GF-D8 (cell line): ENCODE results near the gene MYO9B.
A peak's percentile ranks its signal among the peaks of the same experiment; 100 is the strongest.

Experiments used
- DNase-seq: peaks from one replicate; lab custom pipeline; 2025; lab: John Stamatoyannopoulos, UW

The MYO9B gene

GRCh38 chr19:17075035-17075863 lies at the start of gene MYO9B, which contains the start of gene HAUS8:
Gene MYO9B (plus strand): TSS chr19:17075777. CDS start chr19:17101718, 25,941 bp downstream.
Gene HAUS8 (minus strand): TSS chr19:17075452. CDS start chr19:17075422, 30 bp downstream.
- DNase-seq: peak; percentile 93

DNA sequence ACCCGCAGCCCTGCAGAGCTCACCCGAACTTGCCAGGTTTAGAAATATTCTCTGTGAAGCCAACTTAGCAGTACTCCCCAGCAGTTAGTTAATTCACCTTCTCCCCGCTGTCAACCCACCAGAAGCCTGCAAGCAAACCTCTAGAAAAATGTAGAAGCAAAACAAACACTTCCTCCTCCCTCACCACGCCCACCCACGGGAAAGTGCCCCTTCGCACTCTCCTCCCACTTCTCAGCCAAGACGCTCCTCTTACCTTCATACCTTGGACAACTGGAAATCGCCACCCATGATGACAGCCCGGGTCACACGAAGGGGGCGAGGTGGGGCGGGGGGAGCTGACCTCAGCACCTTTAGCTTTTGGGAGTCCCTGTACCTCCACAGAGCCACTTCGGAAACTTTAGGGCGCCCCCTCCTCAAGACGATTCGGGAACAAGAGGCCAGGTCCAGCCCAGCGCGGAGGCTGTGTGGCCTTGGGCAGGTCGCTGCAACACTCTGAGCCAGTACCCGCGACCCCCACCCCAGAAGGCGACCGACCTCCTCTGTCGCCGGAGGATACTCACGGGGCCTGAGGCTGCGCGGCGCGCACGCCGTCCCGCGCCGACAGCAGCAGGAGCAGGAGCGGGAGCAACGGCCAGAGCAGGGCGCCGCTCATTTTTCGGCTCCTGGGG lies 49.5 kb upstream of the MYO9B start:
- DNase-seq: no peak

DNA sequence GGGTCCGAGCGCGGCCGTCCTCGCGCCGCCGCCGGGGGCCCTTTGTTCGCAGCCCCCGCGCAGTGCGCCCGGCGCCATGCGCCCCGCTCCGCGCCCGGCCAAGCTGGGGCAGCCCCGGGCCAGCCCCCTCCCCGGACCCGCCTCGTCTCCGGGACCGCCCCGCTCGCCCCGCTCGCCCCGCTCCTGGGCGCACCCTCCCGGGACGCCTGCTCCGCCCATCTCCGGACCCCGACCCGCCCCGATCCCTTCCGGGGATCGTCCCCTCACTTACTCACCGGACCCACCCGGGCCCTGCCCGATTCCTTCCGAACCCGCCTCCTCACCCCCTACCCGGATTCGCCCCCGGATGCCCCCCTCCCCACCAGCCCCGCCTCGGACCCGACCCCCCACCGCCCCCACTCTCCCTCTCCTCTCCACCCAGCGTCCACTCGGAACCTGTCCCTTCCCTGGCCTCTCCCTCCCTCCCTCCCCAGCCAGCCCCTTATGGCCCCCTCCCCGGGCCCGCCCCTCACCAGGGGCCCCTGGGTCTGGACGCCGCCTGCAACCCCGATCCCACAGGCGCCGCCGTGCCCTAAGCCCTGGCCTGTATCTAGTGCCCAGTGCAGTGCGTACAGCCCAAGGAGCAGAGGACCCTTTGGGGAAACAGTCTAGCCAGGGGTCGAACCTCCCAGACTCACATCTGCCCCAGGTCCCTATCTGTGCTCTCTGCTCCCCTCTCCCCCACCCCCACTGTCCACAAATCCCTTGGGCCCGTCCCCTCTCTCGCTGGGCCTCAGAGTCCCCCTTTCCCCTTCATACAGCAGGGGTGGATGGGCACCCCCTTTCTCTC lies 48.7 kb upstream of the MYO9B start, which contains the start of gene CPAMD8:
TSS of gene CPAMD8 (minus strand) at position 105 of the 829 bp plus-strand sequence. CDS start 168 bp downstream, outside the sequence.
- DNase-seq: no peak

DNA sequence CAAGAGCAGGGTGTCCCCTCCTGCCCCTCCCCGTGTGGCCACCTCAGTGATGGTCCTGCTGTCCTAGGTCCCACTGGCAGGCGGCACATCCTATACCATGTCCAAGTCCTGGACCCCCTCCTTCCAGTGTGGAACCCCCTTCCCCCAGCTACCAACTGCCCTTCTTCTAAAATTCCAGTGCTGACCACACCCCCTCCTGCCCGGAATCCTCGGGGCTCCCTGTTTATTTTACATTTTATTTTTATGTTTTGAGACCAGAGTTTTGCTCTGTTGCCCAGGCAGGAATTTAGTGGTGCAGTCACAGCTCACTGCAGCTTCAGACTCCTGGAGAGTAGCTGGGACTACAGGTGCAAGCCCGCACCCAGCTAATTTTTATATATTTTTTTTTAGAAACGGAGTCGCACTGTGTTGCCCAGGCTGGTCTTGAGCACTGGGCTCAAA lies 48.0 kb upstream of the MYO9B start:
- DNase-seq: no peak

- DNase-seq: no peak
Measured at GRCh38 chr19:17031741-17032140, 43.8 kb upstream of the MYO9B start.

GRCh38 chr19:17035842-17036424 lies 39.6 kb upstream of the MYO9B start:
- peak; percentile 19 for DNase-seq

DNA sequence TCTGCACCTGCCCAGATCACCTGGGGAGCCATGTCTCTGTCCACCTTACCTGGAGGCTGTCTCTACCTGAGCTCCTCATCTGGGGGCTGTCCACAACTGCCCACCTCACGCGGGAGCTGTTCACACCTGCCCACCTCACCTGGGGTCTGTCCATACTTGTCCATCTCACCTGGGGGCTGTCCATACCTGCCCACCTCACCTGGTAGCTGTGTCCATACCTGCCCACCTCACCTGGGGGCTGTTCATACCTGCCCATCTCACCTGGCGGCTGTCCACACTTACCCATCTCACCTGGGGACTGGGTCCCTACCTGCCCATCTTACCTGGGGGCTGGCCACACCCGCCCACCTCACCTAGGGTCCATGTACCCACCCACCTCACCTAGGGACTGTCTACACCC lies 38.9 kb upstream of the MYO9B start:
- no peak for DNase-seq

DNA sequence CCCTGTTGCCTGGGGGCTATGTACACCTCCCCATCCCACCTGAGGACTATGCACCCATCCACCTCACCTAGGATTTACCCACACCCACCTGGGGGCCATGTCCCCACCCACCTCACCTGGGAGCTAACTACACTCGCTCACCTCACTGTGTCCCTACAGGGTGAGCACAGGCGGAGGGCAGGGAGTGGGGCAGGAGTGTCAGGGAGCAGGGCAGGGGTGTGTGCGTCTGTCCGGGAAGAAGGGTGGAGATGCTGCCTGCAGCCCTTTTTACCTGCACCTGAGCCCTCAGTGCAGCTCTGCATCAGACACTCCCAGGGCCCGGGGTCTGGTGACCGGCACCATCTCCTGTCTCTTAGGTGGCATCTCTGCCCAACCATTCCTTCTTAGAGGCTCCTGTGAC lies 38.4 kb upstream of the MYO9B start:
- DNase-seq: no peak

DNA sequence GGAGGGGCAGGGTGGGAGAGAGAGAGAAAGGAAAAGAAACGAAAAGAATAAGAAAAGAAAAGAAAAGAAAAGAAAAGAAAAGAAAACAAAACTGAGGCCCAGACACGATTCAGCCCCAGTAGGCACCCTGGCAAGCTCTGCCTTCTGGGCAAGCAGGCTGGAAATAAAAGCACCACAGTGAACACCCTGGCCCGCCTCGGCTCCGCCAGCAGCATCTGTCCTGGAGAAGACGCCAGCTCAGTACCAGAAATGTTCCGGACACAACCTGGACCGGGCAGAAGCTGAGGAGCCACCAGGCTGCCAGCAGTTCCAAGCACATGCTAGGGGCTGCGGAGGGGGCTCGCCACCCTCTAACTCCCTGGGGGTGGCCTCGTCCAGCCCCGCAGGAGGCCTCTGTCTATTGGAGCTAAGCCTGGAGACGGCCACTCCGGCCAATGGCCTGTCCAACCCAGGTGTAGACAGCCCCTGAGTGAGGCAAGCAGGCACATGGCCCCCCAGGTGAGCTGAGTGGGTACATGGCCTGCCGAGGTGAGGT lies 37.5 kb upstream of the MYO9B start:
- no peak for DNase-seq

GRCh38 chr19:17041976-17042375 lies 33.6 kb upstream of the MYO9B start:
- no peak for DNase-seq

DNA sequence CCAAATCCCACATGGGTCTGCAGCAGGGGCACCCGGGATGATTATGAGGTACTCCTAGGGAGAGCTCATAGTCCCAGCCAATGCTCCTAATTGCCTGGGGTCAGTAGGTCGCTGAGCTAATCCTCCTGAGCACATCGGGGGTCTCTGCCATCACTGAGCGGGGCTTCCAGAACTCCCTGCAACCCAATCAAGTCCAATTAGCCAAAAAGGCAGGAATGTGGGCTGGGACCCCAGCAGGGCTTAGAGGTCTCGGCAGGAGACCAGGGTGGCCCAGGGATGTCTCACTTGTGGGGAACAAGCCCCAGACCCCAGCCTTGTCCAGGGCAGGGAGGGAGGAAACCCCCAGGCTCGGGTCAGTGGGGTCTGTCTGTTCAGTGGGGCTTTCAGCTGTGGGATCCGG lies 31.8 kb upstream of the MYO9B start:
- no peak for DNase-seq

GRCh38 chr19:17045907-17046502 lies 29.6 kb upstream of the MYO9B start:
- no peak for DNase-seq

DNA sequence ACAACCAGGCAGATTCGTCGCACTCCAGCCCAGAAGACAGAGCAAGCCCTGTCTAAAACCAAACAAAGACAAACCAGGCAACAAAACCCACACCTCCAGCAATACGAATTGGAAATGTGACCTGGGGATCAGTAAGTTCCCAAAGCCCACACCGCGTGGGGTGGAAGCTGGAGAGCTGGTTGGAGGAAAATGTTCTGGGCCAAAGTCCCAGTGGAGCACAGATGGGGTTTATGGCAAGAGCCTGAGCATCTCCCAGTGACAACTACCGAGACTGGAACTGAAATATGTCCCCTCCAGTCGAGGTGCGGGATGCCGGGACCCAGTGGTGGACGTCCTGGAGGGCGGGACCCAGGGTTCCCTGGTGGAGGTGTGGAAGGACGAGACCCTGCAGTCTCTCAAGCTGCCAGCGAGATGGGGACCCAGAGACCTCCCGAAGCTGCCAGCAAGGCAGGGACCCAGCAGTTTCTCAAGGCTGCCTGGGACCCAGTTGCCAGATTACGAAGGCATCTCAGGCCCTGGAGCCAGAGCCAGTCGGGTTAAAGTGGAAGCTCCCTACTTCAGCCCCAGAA lies 26.6 kb upstream of the MYO9B start:
- no peak for DNase-seq

DNA sequence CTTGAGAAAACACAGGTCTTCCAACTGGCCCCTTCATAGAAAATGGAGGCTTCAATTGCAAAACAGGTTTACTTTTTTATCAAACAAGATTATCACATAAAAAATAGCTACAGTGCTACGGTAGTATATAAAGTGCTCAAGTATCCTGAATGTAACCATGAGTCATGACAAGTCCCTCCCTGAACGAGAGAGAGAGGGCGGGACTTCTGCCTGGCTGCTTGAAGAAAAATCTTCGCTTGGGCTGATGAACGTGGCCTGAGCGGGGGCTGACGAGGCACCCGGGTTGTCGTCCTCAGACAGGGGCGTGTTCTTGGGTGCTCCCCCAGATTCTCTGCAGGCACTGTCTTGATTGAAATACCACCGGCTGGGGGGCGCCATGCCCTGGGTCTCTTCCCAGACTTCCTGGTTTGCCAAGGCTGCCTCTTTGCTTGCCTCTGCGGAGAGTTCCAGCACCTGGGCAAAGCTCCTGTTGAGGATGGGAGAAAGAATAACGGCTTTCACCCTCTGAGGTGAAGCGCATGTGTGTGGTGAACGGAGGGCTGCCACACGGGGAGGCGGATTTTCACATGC lies 25.8 kb upstream of the MYO9B start:
- DNase-seq: no peak

- no peak for DNase-seq
Measured at GRCh38 chr19:17052439-17052838, 23.1 kb upstream of the MYO9B start.

GRCh38 chr19:17054746-17055145 lies 20.8 kb upstream of the MYO9B start:
- no peak for DNase-seq

DNA sequence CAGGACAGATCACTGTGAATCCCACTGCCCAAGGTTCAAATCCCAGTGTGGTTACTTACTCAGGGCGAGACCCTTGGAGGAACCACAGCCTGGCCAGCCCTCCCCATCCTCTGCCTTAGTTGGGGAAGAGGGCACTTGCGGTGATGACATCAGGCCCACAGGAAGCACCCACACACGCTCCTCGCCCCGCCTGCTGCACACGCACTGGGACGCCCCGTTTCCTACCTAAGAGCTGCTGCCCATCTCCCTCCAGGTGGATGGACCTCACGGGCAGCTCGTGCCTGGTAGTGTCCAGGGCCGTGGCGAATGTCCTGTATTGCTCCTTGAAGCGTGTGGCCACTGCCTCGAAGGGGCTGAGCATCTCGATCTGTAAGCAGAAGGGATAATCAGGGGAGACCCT lies 19.9 kb upstream of the MYO9B start:
- no peak for DNase-seq

GRCh38 chr19:17058236-17058635 lies 17.3 kb upstream of the MYO9B start:
- no peak for DNase-seq

- no peak for DNase-seq
Measured at GRCh38 chr19:17060802-17061201, 14.8 kb upstream of the MYO9B start.

DNA sequence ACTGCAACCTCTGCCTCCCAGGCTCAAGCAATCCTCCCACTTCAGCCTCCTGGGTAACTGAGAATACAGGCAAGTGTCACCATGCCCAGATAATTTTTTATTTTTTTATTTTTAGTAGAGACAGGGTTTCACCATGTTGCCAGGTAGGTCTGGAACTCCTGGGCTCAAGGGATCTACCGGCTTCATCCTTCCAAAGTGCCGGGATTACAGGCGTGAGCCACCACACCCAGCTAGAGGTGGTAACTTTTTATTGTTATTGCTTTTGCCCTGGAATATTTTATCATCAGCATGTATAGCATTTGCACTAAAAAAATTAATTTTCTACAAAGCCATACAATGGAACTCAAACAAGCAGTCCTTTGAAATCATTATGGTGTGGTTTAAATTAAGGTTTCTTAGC lies 14.4 kb upstream of the MYO9B start:
- no peak for DNase-seq

- no peak for DNase-seq
Measured at GRCh38 chr19:17061691-17062090, 13.9 kb upstream of the MYO9B start.
